Ovary (tissue), 9 donors: ENCODE results near the gene PCDHGC5. TPM values are rescaled to one million over a fixed set of nuclear protein-coding genes. Genes with fewer than 3 reads are reported as not detected.

Source experiments
- DNase-seq, 5 donors: peaks; one replicate each; pipeline ENCODE4 v3.0.0-alpha.2; 2019 to 2020
- H3K27ac ChIP-seq, 2 donors: fragments of 200-600 bp; one replicate each; pipeline versions ENCODE4 v1.5.1 to v1.8.0; 2019 to 2022
- H3K27me3 ChIP-seq: fragments of 200-600 bp; one replicate; pipeline ENCODE4 v1.8.0; 2022
- H3K36me3 ChIP-seq: fragments of 200-600 bp; sonication (generic); one replicate; pipeline ENCODE4 v1.5.1; 2019
- H3K4me1 ChIP-seq: one replicate; pipeline ENCODE4 v1.8.1; 2013; ENCODE audit warnings: mild to moderate bottlenecking, moderate library complexity; ENCODE audit not compliant: insufficient read depth
- H3K4me3 ChIP-seq: fragments of 200-600 bp; sonication (generic); one replicate; pipeline ENCODE4 v1.5.1; 2017
- H3K9me3 ChIP-seq, 2 donors: fragments of 200-600 bp in 1 of 2; sonication (generic) in 1 of 2; one replicate each; pipeline versions ENCODE4 v1.5.1 to v1.8.1; 2013 to 2019; ENCODE audit warnings: mild to moderate bottlenecking in 1 of 2, moderate library complexity in 1 of 2
- CTCF ChIP-seq, 3 donors: fragments of 450-650 bp in 2 of 3; fragments of 200-600 bp in 1 of 3; IDR thresholded peaks; one replicate each; pipeline versions ENCODE4 v1.5.1 to v1.8.0; 2016 to 2022; ENCODE audit warnings: antibody characterized with exemption in 3 of 3, mild to moderate bottlenecking in 1 of 3
- EP300 ChIP-seq: sonication (generic); formaldehyde crosslinking; IDR thresholded peaks from one replicate; pipeline ENCODE4 v1.6.1; 2017; ENCODE audit warnings: antibody characterized with exemption
- POLR2A ChIP-seq: fragments of 450-650 bp; IDR thresholded peaks from one replicate; pipeline ENCODE4 v1.6.1; 2017; ENCODE audit warnings: antibody characterized with exemption, mild to moderate bottlenecking, moderate library complexity
- WGBS, 3 donors: extraction: QIAGEN DNeasy Blood & Tissue Kit in 1 of 3; methylation state at CpG; one replicate each; pipeline versions ENCODE4 v1.1.5 to v1.1.7; 2013 to 2017; 5-methylcytosine and 5-hydroxymethylcytosine counted together
- intact Hi-C, 4 donors: fragments of 100-400 bp; cut with DNase I; formaldehyde crosslinking; loops; one replicate each; pipeline versions ENCODE4 v1.11.0 to v1.15.1; 2022 to 2023
- polyA plus RNA-seq, 2 donors: library from polyadenylated mRNA; stranded (reverse); fragments of 200-250 nt in 1 of 2; fragments of 350-450 nt in 1 of 2; fragmentation: Illumina TruSeq in 1 of 2; extraction: RNeasy Lipid Tissue Mini Kit (QIAGEN cat#74804) in 1 of 2; gene quantifications; one replicate each; pipeline ENCODE4 v1.2.3, GENCODE V29; 2013 to 2014
- total RNA-seq, 7 donors: library from RNA; depleted of rRNA in 2 of 7; stranded (reverse); fragments of >200 nt in 2 of 7; fragmentation: NEBNext Ultra II Directional in 3 of 7; extraction: Animal tissue kit (Norgen Biotek cat#: 25700) in 3 of 7; gene quantifications; one replicate each; pipeline versions ENCODE4 v1.1.0 to v1.2.4, GENCODE V29; 2016 to 2023
- donor health status: DM: no; HTN: no; CAD: no; lungs with moderate emphysema.
- donor health status: DM: no; HTN: no; CAD: no.
- donor health status: Bipolar disorder and iron deficiency.
- donor health status: DM: yes; HTN: yes; CAD: no.
- donor health status: DM: no; HTN: no; CAD: no.
- donor health status: DM: yes; HTN: yes; CAD: no.

The PCDHGC5 gene
- total and polyA plus RNA-seq, 9 donors: 0.19 to 3.5 (median 1.8) TPM

DNA sequence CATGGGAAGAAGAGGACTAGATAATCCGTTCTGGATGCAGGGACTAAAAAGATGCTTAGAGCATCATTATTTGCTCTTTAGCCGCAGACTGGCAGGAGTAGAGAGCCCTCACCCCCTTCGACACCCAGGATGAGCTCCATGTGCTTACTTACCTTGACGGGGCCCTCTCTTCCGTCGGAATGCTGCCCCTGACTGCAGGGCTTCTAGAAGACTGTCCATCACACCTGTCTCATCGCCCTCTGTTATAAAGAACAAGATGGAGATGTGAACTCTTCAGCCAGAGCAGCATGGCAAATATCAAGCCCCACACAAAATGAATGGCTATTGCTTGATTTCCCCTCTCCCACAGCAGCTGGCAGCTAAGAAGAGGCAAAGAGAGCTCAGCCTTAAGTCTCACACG is 35.1 kb downstream of the PCDHGC5 start:
- TF ChIP-seq EP300: no peak
- no peak for TF ChIP-seq POLR2A
- no peak for TF ChIP-seq CTCF (IDR thresholded peaks at IDR 0.05)
- no peaks in the 10 kb centered on the region for H3K27me3 ChIP-seq
- 67 to 81% (median 69%) methylated on average over 8 of the region's 8 CpGs for WGBS, 3 donors
- no peaks in the 10 kb centered on the region for H3K9me3 ChIP-seq
- H3K36me3 ChIP-seq: no peaks in the 10 kb centered on the region
- no peaks in the 10 kb centered on the region for H3K4me1 ChIP-seq
- DNase-seq: no peak
- intact Hi-C loops: loop anchor here in 1 of 4 donors (10.0 kb wide), 1 partner anchor 109 kb away; the partner anchor contains the start of genes PCDHGA10 and PCDHGB7
- no peak overlapping the region for H3K4me3 ChIP-seq
- H3K27ac ChIP-seq: no peak overlapping the region

GRCh38 chr5:141524604-141525597 is 36.0 kb downstream of the PCDHGC5 start:
- H3K9me3 ChIP-seq: no peaks in the 10 kb centered on the region
- H3K36me3 ChIP-seq: no peaks in the 10 kb centered on the region
- peak; percentile 87 to 92 (median 92) for DNase-seq
- H3K4me1 ChIP-seq: peaks cover 2% of the 10 kb centered on the region
- no peak for TF ChIP-seq EP300
- no peak for TF ChIP-seq POLR2A
- peak; percentile 99 to 100 (median 100) for TF ChIP-seq CTCF (IDR thresholded peaks at IDR 0.05)
- no peaks in the 10 kb centered on the region for H3K27me3 ChIP-seq
- WGBS, 3 donors: 16 to 24% (median 21%) methylated on average over 12 of the region's 12 CpGs
- peak overlapping the region in 1 of 2 donors; percentile 61 for H3K27ac ChIP-seq
- H3K4me3 ChIP-seq: no peak overlapping the region
- intact Hi-C loops: loop anchor here in 3 of 4 donors (5.0 to 10.0 kb wide), 3 partner anchors 37 to 110 kb away; partner anchors contain the start of genes PCDHGA10 (in 1 of the 3), PCDHGB7 (in 1 of the 3) and PCDHGC3 (in 1 of the 3)

DNA sequence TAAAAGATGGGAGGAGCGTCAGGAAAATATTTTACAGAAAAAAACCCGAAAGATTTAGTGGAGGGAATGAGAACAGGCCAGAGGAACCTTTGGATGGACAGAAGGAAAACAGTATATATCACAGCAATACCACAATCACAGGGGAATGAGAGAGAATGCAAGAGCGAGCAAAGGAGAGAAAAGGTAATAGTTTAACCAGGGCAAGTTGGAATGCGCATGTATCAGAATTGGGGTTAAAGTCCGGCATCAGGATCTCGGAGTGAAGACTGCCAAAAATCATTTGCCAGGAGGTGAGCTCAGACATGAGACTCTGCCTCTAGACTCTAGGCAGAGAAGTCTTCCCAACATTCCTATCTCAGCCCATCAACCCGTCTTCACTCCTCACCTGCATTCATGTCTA is 36.8 kb downstream of the PCDHGC5 start:
- Histone ChIP-seq H3K27ac (peak overlapping the region in 1 of 2 donors; percentile 61), H3K27me3 (no peaks in the 10 kb centered on the region), H3K4me1 (peaks cover 2% of the 10 kb centered on the region), H3K4me3 (no peak overlapping the region), H3K9me3 (no peaks in the 10 kb centered on the region), H3K36me3 (no peaks in the 10 kb centered on the region)
- TF ChIP-seq EP300 (no peak), POLR2A (no peak), CTCF (IDR thresholded peaks at IDR 0.05) (no peak)
- intact Hi-C loops: loop anchor here in 3 of 4 donors (5.0 to 10.0 kb wide), 3 partner anchors 37 to 111 kb away; partner anchors contain the start of genes PCDHGA10 (in 1 of the 3), PCDHGB7 (in 1 of the 3) and PCDHGC3 (in 1 of the 3)
- WGBS, 3 donors: 63 to 74% (median 70%) methylated on average over 7 of the region's 7 CpGs
- DNase-seq: no peak

GRCh38 chr5:141527426-141527825 is 38.5 kb downstream of the PCDHGC5 start:
- Histone ChIP-seq H3K27me3 (no peaks in the 10 kb centered on the region), H3K27ac (no peak overlapping the region), H3K4me3 (no peak overlapping the region), H3K9me3 (no peaks in the 10 kb centered on the region), H3K36me3 (no peaks in the 10 kb centered on the region), H3K4me1 (peaks cover 2% of the 10 kb centered on the region)
- no peak for TF ChIP-seq EP300
- WGBS, 3 donors: 38 to 52% (median 47%) methylated on average over 1 of the region's 1 CpG
- DNase-seq: no peak
- intact Hi-C loops: loop anchor here in 3 of 4 donors (5.0 to 10.0 kb wide), 3 partner anchors 35 to 113 kb away; partner anchors contain the start of genes PCDHGA10 (in 1 of the 3), PCDHGB7 (in 1 of the 3) and PCDHGC3 (in 1 of the 3)
